HEK293 (cell line): ENCODE measurements around the gene MEG3.

ENCODE experiments used
- CTCF ChIA-PET: fragments of 350-600 bp; formaldehyde crosslinking; extraction: SDS; loops from one replicate; lab custom pipeline; 2021; ENCODE audit warnings: antibody characterized with exemption; lab: Yijun Ruan, JAX
- POLR2A ChIA-PET: fragments of 300-600 bp; formaldehyde crosslinking; extraction: SDS; loops from one replicate; lab custom pipeline; 2020; ENCODE audit warnings: antibody characterized with exemption, inconsistent platforms; lab: Yijun Ruan, JAX
- H3K27ac ChIP-seq: fragments of 200-500 bp; sonication (Bioruptor generic); 2 replicates; pipeline ENCODE4 v1.5.1; 2014; ENCODE audit warnings: low read depth, low read length, control low read depth, inconsistent platforms; ENCODE audit errors: extremely low read depth
- H3K36me3 ChIP-seq, 2 experiments: fragments of 200-500 bp in 1 of 2; sonication (Bioruptor generic) in 1 of 2; 1 replicate in 1 of 2; 2 replicates in 1 of 2; pipeline ENCODE4 v1.5.1; 2014 to 2017; ENCODE audit warnings: inconsistent platforms in 2 of 2, low read length in 2 of 2; ENCODE audit not compliant: control insufficient read depth in 2 of 2, insufficient read depth in 1 of 2
- H3K4me1 ChIP-seq: fragments of 200-500 bp; sonication (Bioruptor generic); 2 replicates; pipeline ENCODE4 v1.5.1; 2014; ENCODE audit warnings: mild to moderate bottlenecking, low read length, inconsistent platforms; ENCODE audit not compliant: control insufficient read depth, insufficient read depth
- H3K4me3 ChIP-seq: 2 replicates; pipeline ENCODE4 v1.5.1; 2011; ENCODE audit warnings: low read depth, mild to moderate bottlenecking, control low read depth, low read length, moderate library complexity
- H3K9me3 ChIP-seq: fragments of 200-500 bp; sonication (Bioruptor generic); 2 replicates; pipeline ENCODE4 v1.5.1; 2014; ENCODE audit warnings: low read depth, low read length, inconsistent platforms; ENCODE audit not compliant: control insufficient read depth, insufficient read depth
- ELK4 ChIP-seq: IDR thresholded peaks from 2 replicates; pipeline ENCODE4 v1.6.1; 2011; ENCODE audit warnings: mild to moderate bottlenecking, low read depth, low read length, borderline replicate concordance
- MYNN ChIP-seq: fragments of 450-650 bp; formaldehyde crosslinking; IDR thresholded peaks from 2 replicates; pipeline ENCODE4 v1.5.1; 2016; ENCODE audit warnings: missing biosample characterization, missing genetic modification characterization, borderline replicate concordance
- SALL2 ChIP-seq: fragments of 450-650 bp; formaldehyde crosslinking; IDR thresholded peaks from 2 replicates; pipeline ENCODE4 v1.5.0; 2017; ENCODE audit warnings: missing biosample characterization, mild to moderate bottlenecking, missing genetic modification characterization, borderline replicate concordance
- ZBTB1 ChIP-seq: fragments of 450-650 bp; formaldehyde crosslinking; IDR thresholded peaks from 2 replicates; pipeline ENCODE4 v1.5.1; 2016; ENCODE audit warnings: missing biosample characterization, missing genetic modification characterization
- ZBTB49 ChIP-seq: fragments of 450-650 bp; formaldehyde crosslinking; IDR thresholded peaks from 2 replicates; pipeline ENCODE4 v1.5.1; 2016; ENCODE audit warnings: missing biosample characterization, missing genetic modification characterization, low read depth
- ZNF121 ChIP-seq: fragments of 450-650 bp; formaldehyde crosslinking; IDR thresholded peaks from 2 replicates; pipeline ENCODE4 v1.5.1; 2016; ENCODE audit warnings: missing biosample characterization, missing genetic modification characterization
- ZNF133 ChIP-seq: fragments of 450-650 bp; formaldehyde crosslinking; IDR thresholded peaks from 2 replicates; pipeline ENCODE4 v1.5.1; 2016; ENCODE audit warnings: missing biosample characterization, missing genetic modification characterization
- ZNF2 ChIP-seq: fragments of 450-650 bp; formaldehyde crosslinking; IDR thresholded peaks from 2 replicates; pipeline ENCODE4 v1.5.1; 2016; ENCODE audit warnings: missing biosample characterization, missing genetic modification characterization
- ZNF23 ChIP-seq: fragments of 450-650 bp; formaldehyde crosslinking; IDR thresholded peaks from 2 replicates; pipeline ENCODE4 v1.5.1; 2016; ENCODE audit warnings: missing biosample characterization, missing genetic modification characterization, borderline replicate concordance
- ZNF341 ChIP-seq: fragments of 450-650 bp; formaldehyde crosslinking; IDR thresholded peaks from 2 replicates; pipeline ENCODE4; 2016; ENCODE audit warnings: low read depth, missing biosample characterization, missing genetic modification characterization
- ZNF350 ChIP-seq: fragments of 450-650 bp; formaldehyde crosslinking; IDR thresholded peaks from 2 replicates; pipeline ENCODE4 v1.5.0; 2017; ENCODE audit warnings: missing biosample characterization, mild to moderate bottlenecking, missing genetic modification characterization
- ZNF362 ChIP-seq: fragments of 450-650 bp; formaldehyde crosslinking; IDR thresholded peaks from 2 replicates; pipeline ENCODE4 v1.5.1; 2016; ENCODE audit warnings: missing biosample characterization, missing genetic modification characterization
- ZNF610 ChIP-seq: fragments of 450-650 bp; formaldehyde crosslinking; IDR thresholded peaks from 2 replicates; pipeline ENCODE4 v1.5.1; 2016; ENCODE audit warnings: missing biosample characterization, missing genetic modification characterization, borderline replicate concordance
- ZNF624 ChIP-seq: fragments of 450-650 bp; formaldehyde crosslinking; IDR thresholded peaks from 2 replicates; pipeline ENCODE4 v1.5.1; 2017; ENCODE audit warnings: missing biosample characterization, missing genetic modification characterization
- ZSCAN23 ChIP-seq: fragments of 450-650 bp; formaldehyde crosslinking; IDR thresholded peaks from 2 replicates; pipeline ENCODE4 v1.5.1; 2016; ENCODE audit warnings: missing biosample characterization, missing genetic modification characterization
- ZSCAN30 ChIP-seq: fragments of 450-650 bp; IDR thresholded peaks from 2 replicates; pipeline ENCODE4 v1.5.1; 2018; ENCODE audit warnings: missing biosample characterization, mild to moderate bottlenecking, missing genetic modification characterization, moderate library complexity
- TF ChIP-seq, protein P1 (sequence below): fragments of 450-650 bp; formaldehyde crosslinking; IDR thresholded peaks from 2 replicates; pipeline ENCODE4 v1.5.1; 2016; ENCODE audit warnings: missing biosample characterization, missing genetic modification characterization, borderline replicate concordance
- TF ChIP-seq, protein P2 (sequence below): fragments of 450-650 bp; formaldehyde crosslinking; IDR thresholded peaks from 2 replicates; pipeline ENCODE4 v1.5.1; 2016; ENCODE audit warnings: missing biosample characterization, missing genetic modification characterization
- TF ChIP-seq, protein P3 (sequence below): fragments of 450-650 bp; formaldehyde crosslinking; IDR thresholded peaks from 2 replicates; pipeline ENCODE4 v1.5.1; 2016; ENCODE audit warnings: missing biosample characterization, missing genetic modification characterization

MEG3 gene

DNA sequence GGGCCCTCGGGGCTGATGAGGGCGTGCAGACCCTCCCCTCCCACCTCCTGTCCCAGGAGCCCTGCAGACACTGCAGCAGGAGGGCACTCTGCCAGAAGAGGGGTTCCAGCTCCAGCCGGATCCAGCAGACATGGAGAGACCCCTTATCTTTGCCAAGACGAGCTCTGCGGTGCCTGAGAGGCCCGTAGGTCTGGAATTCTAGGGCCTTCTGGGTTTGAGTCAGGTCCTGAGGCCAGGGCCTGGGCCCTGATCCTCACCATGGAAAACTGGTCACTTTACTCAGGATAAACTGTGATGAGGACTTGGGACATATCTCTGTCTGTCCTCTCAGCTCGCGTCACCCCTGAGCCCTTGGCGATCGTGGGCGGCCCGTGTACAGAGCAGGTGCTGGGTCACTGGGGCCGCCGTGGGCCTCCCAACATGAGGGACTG lies 13.8 kb downstream of the MEG3 start (continued):
- TF ChIP-seq, protein P1, sequence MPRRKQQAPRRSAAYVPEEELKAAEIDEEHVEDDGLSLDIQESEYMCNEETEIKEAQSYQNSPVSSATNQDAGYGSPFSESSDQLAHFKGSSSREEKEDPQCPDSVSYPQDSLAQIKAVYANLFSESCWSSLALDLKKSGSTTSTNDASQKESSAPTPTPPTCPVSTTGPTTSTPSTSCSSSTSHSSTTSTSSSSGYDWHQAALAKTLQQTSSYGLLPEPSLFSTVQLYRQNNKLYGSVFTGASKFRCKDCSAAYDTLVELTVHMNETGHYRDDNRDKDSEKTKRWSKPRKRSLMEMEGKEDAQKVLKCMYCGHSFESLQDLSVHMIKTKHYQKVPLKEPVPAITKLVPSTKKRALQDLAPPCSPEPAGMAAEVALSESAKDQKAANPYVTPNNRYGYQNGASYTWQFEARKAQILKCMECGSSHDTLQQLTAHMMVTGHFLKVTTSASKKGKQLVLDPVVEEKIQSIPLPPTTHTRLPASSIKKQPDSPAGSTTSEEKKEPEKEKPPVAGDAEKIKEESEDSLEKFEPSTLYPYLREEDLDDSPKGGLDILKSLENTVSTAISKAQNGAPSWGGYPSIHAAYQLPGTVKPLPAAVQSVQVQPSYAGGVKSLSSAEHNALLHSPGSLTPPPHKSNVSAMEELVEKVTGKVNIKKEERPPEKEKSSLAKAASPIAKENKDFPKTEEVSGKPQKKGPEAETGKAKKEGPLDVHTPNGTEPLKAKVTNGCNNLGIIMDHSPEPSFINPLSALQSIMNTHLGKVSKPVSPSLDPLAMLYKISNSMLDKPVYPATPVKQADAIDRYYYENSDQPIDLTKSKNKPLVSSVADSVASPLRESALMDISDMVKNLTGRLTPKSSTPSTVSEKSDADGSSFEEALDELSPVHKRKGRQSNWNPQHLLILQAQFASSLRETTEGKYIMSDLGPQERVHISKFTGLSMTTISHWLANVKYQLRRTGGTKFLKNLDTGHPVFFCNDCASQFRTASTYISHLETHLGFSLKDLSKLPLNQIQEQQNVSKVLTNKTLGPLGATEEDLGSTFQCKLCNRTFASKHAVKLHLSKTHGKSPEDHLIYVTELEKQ: no peak
- TF ChIP-seq, protein P2, sequence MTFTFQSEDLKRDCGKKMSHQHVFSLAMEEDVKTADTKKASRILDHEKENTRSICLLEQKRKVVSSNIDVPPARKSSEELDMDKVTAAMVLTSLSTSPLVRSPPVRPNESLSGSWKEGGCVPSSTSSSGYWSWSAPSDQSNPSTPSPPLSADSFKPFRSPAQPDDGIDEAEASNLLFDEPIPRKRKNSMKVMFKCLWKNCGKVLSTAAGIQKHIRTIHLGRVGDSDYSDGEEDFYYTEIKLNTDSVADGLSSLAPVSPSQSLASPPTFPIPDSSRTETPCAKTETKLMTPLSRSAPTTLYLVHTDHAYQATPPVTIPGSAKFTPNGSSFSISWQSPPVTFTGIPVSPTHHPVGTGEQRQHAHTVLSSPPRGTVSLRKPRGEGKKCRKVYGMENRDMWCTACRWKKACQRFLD: no peak
- TF ChIP-seq ZNF2 (tag by site-specific recombination) (no peak), ELK4 (no peak), ZSCAN30 (tag by site-specific recombination) (no peak), ZNF610 (tag by site-specific recombination) (no peak)

- POLR2A ChIA-PET: no interaction called here
These were observed 14.6 kb downstream of the MEG3 start for GRCh38 chr14:100840286-100841065.

More at GRCh38 chr14:100840286-100841065, 14.6 kb downstream of the MEG3 start:
- TF ChIP-seq ZNF362 (no peak), ZNF350 (tag by site-specific recombination) (no peak), ZBTB1 (tag by site-specific recombination) (no peak), ZNF341 (no peak), ZNF23 (no peak), ZSCAN23 (tag by site-specific recombination) (no peak), ZNF133 (tag by site-specific recombination) (no peak), ZNF624 (tag by site-specific recombination) (no peak), ZBTB49 (tag by site-specific recombination) (no peak), SALL2 (tag by site-specific recombination) (no peak), ZNF121 (tag by site-specific recombination) (no peak), MYNN (tag by site-specific recombination) (no peak)
- TF ChIP-seq, protein P3, sequence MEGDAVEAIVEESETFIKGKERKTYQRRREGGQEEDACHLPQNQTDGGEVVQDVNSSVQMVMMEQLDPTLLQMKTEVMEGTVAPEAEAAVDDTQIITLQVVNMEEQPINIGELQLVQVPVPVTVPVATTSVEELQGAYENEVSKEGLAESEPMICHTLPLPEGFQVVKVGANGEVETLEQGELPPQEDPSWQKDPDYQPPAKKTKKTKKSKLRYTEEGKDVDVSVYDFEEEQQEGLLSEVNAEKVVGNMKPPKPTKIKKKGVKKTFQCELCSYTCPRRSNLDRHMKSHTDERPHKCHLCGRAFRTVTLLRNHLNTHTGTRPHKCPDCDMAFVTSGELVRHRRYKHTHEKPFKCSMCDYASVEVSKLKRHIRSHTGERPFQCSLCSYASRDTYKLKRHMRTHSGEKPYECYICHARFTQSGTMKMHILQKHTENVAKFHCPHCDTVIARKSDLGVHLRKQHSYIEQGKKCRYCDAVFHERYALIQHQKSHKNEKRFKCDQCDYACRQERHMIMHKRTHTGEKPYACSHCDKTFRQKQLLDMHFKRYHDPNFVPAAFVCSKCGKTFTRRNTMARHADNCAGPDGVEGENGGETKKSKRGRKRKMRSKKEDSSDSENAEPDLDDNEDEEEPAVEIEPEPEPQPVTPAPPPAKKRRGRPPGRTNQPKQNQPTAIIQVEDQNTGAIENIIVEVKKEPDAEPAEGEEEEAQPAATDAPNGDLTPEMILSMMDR: no peak
- TF ChIP-seq, all 188 proteins: peak for 0
- no peaks in the 10 kb centered on the region for H3K4me1 ChIP-seq
- H3K36me3 ChIP-seq: no peaks in the 10 kb centered on the region
- no peaks in the 10 kb centered on the region for H3K9me3 ChIP-seq
- CTCF ChIA-PET: interaction anchor here (0.6 to 0.7 kb wide), 2 partner anchors 395 to 788 kb away, joined by 3 read pairs; no protein-coding TSS in a partner anchor
- H3K27ac ChIP-seq: no peak overlapping the region
- no peak overlapping the region for H3K4me3 ChIP-seq
